BJ (cell line): ENCODE measurements around the gene SERF2. TPM values are rescaled to one million over a fixed set of nuclear protein-coding genes. Genes with fewer than 3 reads are reported as not detected.

ENCODE experiments used
- CTCF ChIA-PET: fragments of 350-600 bp; formaldehyde crosslinking; extraction: SDS; loops from one replicate; lab custom pipeline; 2021; ENCODE audit warnings: antibody characterized with exemption, inconsistent platforms; lab: Yijun Ruan, JAX
- POLR2A ChIA-PET: fragments of 300-600 bp; sonication (Branson Sonifier 250); formaldehyde crosslinking; extraction: SDS; loops from one replicate; lab custom pipeline; 2021; ENCODE audit warnings: antibody characterized with exemption; lab: Charles Lee
- DNase-seq: peaks from one replicate; pipeline ENCODE4 v3.0.0-alpha.2; 2011; ENCODE audit warnings: low read depth
- H3K27me3 ChIP-seq: 2 replicates; pipeline ENCODE4 v1.6.0; 2011; ENCODE audit warnings: low read length; ENCODE audit not compliant: control insufficient read depth, insufficient read depth
- H3K36me3 ChIP-seq: 2 replicates; pipeline ENCODE4 v1.5.1; 2011; ENCODE audit warnings: low read length; ENCODE audit not compliant: control insufficient read depth, insufficient read depth
- H3K4me3 ChIP-seq: 2 replicates; pipeline ENCODE4 v1.5.1; 2011; ENCODE audit warnings: low read depth, mild to moderate bottlenecking, control low read depth, low read length
- CTCF ChIP-seq: IDR thresholded peaks from 2 replicates; pipeline ENCODE4 v1.5.1; 2011; ENCODE audit warnings: low read depth, mild to moderate bottlenecking, control low read depth, inconsistent platforms, low read length, moderate library complexity; ENCODE audit not compliant: insufficient read depth
- polyA plus RNA-seq: library from polyadenylated mRNA; depleted of rRNA; stranded (reverse); fragments of >200 nt; gene quantifications from 2 replicates; pipeline ENCODE4 v1.2.3, GENCODE V29; 2011

SERF2 gene
- polyA plus RNA-seq, 1 experiment, result 848 TPM

DNA sequence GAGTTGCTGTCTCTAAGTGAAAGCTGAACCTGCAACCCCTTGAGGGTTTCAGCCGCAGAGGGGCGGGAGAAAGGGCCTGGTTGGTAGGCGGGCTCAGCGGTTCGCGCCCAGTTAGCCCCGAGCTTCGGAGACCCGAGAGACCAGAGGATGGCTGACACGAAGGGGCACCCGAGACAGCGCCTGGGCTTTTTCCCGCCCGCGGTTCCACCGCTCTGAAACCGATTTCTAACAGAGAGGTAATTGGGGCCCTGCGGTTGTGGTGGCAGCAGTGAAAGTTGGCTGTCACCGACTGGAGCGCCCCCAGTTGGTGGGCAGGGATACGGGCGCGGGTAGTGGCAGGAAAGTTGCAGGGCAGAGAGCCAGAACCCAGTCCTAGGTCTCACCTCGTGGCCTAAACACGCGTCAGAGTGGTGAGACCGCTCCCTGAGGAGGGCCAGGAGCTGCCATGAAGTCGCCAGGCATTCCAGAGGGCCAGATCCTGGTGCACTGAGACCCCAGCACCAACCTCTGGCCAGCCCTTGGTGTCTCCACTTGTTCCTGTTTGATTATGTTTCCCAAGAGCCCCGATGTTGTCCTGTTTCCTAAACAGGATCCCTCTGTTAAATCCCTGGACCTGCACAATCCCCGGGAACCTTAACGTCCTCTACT lies 14.7 kb upstream of the SERF2 start:
- no peak for DNase-seq
- peak; percentile 88 for TF ChIP-seq CTCF
- POLR2A ChIA-PET, result interaction anchor here (0.6 to 0.9 kb wide), 2 partner anchors 20 to 31 kb away, joined by 6 to 8 read pairs; partner anchors contain the start of gene PDIA3
- Histone ChIP-seq H3K36me3 (peaks cover 1% of the 10 kb centered on the region; the same call in 1 of the 2 replicates), H3K4me3 (peak overlapping the region; percentile 50), H3K27me3 (no peaks in the 10 kb centered on the region)
- CTCF ChIA-PET, result interaction anchor here (0.6 to 2.2 kb wide), 11 partner anchors 9 to 425 kb away, joined by 3 to 12 read pairs (median 4); partner anchors contain the start of gene SERINC4

DNA sequence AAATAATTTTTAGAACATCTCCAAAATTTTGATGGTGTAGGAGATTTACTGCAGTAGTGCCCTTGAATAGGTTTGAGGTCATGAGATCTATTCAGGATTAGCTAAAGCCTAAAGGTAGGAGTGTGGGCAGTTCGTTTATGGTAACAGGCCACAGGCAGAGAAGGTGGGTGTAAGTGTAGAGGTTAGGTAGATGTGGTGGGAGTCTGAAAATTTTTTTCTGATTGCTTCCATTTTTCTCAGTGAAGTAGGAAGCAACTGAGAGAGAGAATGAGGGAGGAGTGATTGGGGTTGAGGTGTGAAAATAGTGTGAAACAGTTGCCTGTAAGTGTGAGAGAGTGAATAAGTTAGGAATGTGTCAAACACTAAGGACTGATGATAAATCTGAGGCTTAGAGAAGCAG lies 13.1 kb upstream of the SERF2 start:
- no peak for DNase-seq
- ChIA-PET POLR2A (no interaction called here), CTCF (interaction anchor here (1.0 kb wide), 1 partner anchor 10 kb away, joined by 3 read pairs; no protein-coding TSS in a partner anchor)
- no peak overlapping the region for H3K4me3 ChIP-seq
- TF ChIP-seq CTCF, result no peak
- no peaks in the 10 kb centered on the region; the same call in 1 of the 2 replicates for H3K36me3 ChIP-seq
- no peaks in the 10 kb centered on the region for H3K27me3 ChIP-seq

- H3K27me3 ChIP-seq, result no peaks in the 10 kb centered on the region
- POLR2A ChIA-PET, result interaction anchor here (0.5 kb wide), 1 partner anchor 9 kb away, joined by 5 read pairs; no protein-coding TSS in a partner anchor
- DNase-seq, result no peak
- peaks cover 10% of the 10 kb centered on the region for H3K36me3 ChIP-seq
- no peak for TF ChIP-seq CTCF
- no peak overlapping the region for H3K4me3 ChIP-seq
- CTCF ChIA-PET, result interaction anchor here (1.3 to 2.8 kb wide), 3 partner anchors 8 to 12 kb away, joined by 5 to 8 read pairs (median 5); partner anchors contain the start of gene ELL3
These were observed 2.7 kb upstream of the SERF2 start for GRCh38 chr15:43789409-43789808.

DNA sequence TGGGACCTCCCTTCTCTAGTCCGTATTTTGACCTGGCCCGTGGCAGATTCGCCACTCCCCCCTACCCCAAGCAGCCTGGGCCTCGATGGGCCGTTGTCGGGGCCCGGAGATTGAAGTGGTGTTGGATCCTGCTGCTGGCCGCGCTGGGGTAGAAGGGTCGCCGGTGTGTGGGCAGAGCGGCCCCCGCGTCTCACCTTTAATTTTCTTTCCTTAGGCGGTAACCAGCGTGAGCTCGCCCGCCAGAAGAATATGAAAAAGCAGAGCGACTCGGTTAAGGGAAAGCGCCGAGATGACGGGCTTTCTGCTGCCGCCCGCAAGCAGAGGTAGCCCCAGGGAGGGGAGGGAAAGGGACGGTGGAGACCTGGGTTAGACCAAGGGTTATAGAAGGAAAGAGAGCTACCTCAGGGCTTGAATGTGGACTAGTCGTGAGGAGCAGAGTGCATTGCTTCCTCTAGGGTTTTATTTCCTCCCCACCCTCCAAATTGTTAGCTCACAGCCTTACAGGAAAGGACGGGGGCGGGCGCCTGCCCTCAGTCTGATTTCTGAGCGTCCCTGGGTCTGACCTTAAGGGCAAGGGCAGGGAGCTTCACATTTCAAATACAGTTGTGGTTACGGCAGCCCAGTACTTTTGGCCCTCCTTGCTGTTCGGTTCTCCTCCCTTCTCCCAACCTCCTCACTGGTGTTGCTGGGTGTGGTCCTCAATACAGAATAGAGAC lies 799 bp downstream of the SERF2 start:
- Histone ChIP-seq H3K36me3 (peaks cover 23% of the 10 kb centered on the region), H3K27me3 (no peaks in the 10 kb centered on the region), H3K4me3 (peak overlapping the region; percentile 89)
- ChIA-PET CTCF (interaction anchor here (2.8 kb wide), 1 partner anchor 16 kb away, joined by 11 read pairs; the partner anchor contains the start of gene ELL3), POLR2A (no interaction called here)
- DNase-seq, result no peak
- TF ChIP-seq CTCF, result peak; percentile 29; the same call in 1 of the 2 replicates

GRCh38 chr15:43793647-43794046 lies 1.5 kb downstream of the SERF2 start:
- no peaks in the 10 kb centered on the region for H3K27me3 ChIP-seq
- ChIA-PET POLR2A (no interaction called here), CTCF (interaction anchor here (2.8 kb wide), 1 partner anchor 17 kb away, joined by 11 read pairs; the partner anchor contains the start of gene ELL3)
- no peak for DNase-seq
- H3K36me3 ChIP-seq, result peaks cover 23% of the 10 kb centered on the region
- H3K4me3 ChIP-seq, result peak overlapping the region; percentile 89
- no peak for TF ChIP-seq CTCF
